Neuronal stem cell (in vitro differentiated cells): ENCODE measurements around the gene ZFPL1.
A peak's percentile ranks its signal among the peaks of the same experiment; 100 is the strongest.

Source experiments
- DNase-seq: peaks from one replicate; pipeline ENCODE4 v3.0.0-alpha.2; 2013; ENCODE audit warnings: low spot score
- H2AFZ ChIP-seq: one replicate; pipeline ENCODE4 v1.6.1; 2013; ENCODE audit warnings: mild to moderate bottlenecking, low read length, inconsistent platforms
- H2AK5ac ChIP-seq: 2 replicates; pipeline ENCODE4 v1.6.1; 2013; ENCODE audit warnings: low read depth, mild to moderate bottlenecking, inconsistent platforms, low read length, moderate library complexity, mixed read lengths
- H2BK120ac ChIP-seq: 2 replicates; pipeline ENCODE4 v1.6.1; 2013; ENCODE audit warnings: low read depth, mild to moderate bottlenecking, inconsistent platforms, low read length, moderate library complexity, mixed read lengths
- H2BK12ac ChIP-seq: one replicate; pipeline ENCODE4 v1.6.1; 2013; ENCODE audit warnings: low read length, inconsistent platforms
- H2BK15ac ChIP-seq: 2 replicates; pipeline ENCODE4 v1.6.1; 2013; ENCODE audit warnings: mild to moderate bottlenecking, low read length, inconsistent platforms, mixed read lengths
- H2BK5ac ChIP-seq: one replicate; pipeline ENCODE4 v1.6.1; 2013; ENCODE audit warnings: inconsistent platforms, mild to moderate bottlenecking, low read length, moderate library complexity
- H3K14ac ChIP-seq: one replicate; pipeline ENCODE4 v1.6.1; 2013; ENCODE audit warnings: low read length, inconsistent platforms
- H3K18ac ChIP-seq: 2 replicates; pipeline ENCODE4 v1.6.1; 2013; ENCODE audit warnings: low read length, inconsistent platforms
- H3K23ac ChIP-seq: 2 replicates; pipeline ENCODE4 v1.6.1; 2013; ENCODE audit warnings: low read depth, mild to moderate bottlenecking, mixed read lengths, low read length, inconsistent platforms; ENCODE audit not compliant: poor library complexity
- H3K27ac ChIP-seq: replicated peaks from 3 replicates; pipeline ENCODE4 v1.5.1; 2013; ENCODE audit warnings: low read length, inconsistent platforms
- H3K27me3 ChIP-seq, 3 experiments: 2 replicates each; pipeline ENCODE4 v1.6.1; 2013; ENCODE audit warnings: low read length in 3 of 3, mild to moderate bottlenecking in 2 of 3, inconsistent platforms in 1 of 3, low read depth in 1 of 3, mixed read lengths in 1 of 3, moderate library complexity in 1 of 3; ENCODE audit not compliant: control insufficient read depth in 3 of 3, insufficient read depth in 3 of 3
- H3K36me3 ChIP-seq, 2 donors: replicated peaks in 1 of 2; 2 replicates each; pipeline ENCODE4 v1.6.1; 2013; ENCODE audit warnings: low read length in 2 of 2; ENCODE audit not compliant: control insufficient read depth in 2 of 2, insufficient read depth in 2 of 2
- H3K4ac ChIP-seq: 2 replicates; pipeline ENCODE4 v1.6.1; 2013; ENCODE audit warnings: inconsistent platforms, mild to moderate bottlenecking, low read length, moderate library complexity
- H3K4me1 ChIP-seq, 2 donors: 1 replicate in 1 of 2; 2 replicates in 1 of 2; pipeline ENCODE4 v1.6.1; 2013; ENCODE audit warnings: low read length in 2 of 2, low read depth in 1 of 2; ENCODE audit not compliant: control insufficient read depth in 2 of 2, insufficient read depth in 1 of 2
- H3K4me2 ChIP-seq: one replicate; pipeline ENCODE4 v1.6.1; 2013; ENCODE audit warnings: mild to moderate bottlenecking, low read length, inconsistent platforms; ENCODE audit not compliant: insufficient read depth, poor library complexity, severe bottlenecking
- H3K4me3 ChIP-seq, 2 donors: 2 replicates each; pipeline ENCODE4 v1.5.1; 2013; ENCODE audit warnings: low read length in 2 of 2, mild to moderate bottlenecking in 2 of 2, inconsistent platforms in 1 of 2, moderate library complexity in 1 of 2
- H3K79me1 ChIP-seq: one replicate; pipeline ENCODE4 v1.6.1; 2013; ENCODE audit warnings: low read depth, mild to moderate bottlenecking, inconsistent platforms, low read length, moderate library complexity
- H3K9ac ChIP-seq: one replicate; pipeline ENCODE4 v1.6.1; 2013; ENCODE audit warnings: mild to moderate bottlenecking, low read depth, low read length, inconsistent platforms; ENCODE audit not compliant: poor library complexity
- H3K9me3 ChIP-seq, 2 donors: replicated peaks in 1 of 2; 2 replicates each; pipeline versions ENCODE3 to v1.6.1; 2013; ENCODE audit warnings: low read length in 2 of 2, mild to moderate bottlenecking in 2 of 2, inconsistent platforms in 1 of 2, low read depth in 1 of 2, mixed read lengths in 1 of 2, moderate library complexity in 1 of 2; ENCODE audit not compliant: control insufficient read depth in 2 of 2, insufficient read depth in 1 of 2
- H4K8ac ChIP-seq: one replicate; pipeline ENCODE4 v1.6.1; 2013; ENCODE audit warnings: low read depth, mild to moderate bottlenecking, inconsistent platforms, low read length, moderate library complexity
- H4K91ac ChIP-seq: one replicate; pipeline ENCODE4 v1.6.1; 2013; ENCODE audit warnings: low read length, low read depth, mild to moderate bottlenecking, inconsistent platforms; ENCODE audit not compliant: poor library complexity
- WGBS, 2 donors: extraction: QIAGEN DNeasy Blood & Tissue Kit; methylation state at CpG; one replicate each; pipeline ENCODE4 v1.1.7; 2013; ENCODE audit warnings: missing lambda C conversion rate in 2 of 2, mixed read lengths in 1 of 2; ENCODE audit not compliant: insufficient read length in 2 of 2, insufficient replicate concordance in 1 of 2; ENCODE audit errors: extremely low coverage in 2 of 2; 5-methylcytosine and 5-hydroxymethylcytosine counted together

ZFPL1 gene

GRCh38 chr11:65132238-65132987 is 48.4 kb downstream of the ZFPL1 start:
- Histone ChIP-seq H2BK5ac (no peak overlapping the region), H2AK5ac (no peak overlapping the region), H3K9ac (peak overlapping the region; percentile 12), H3K27ac (no peak overlapping the region), H4K91ac (no peak overlapping the region), H3K27me3 (no peaks in the 10 kb centered on the region), H3K79me1 (peaks cover 18% of the 10 kb centered on the region), H3K23ac (peak overlapping the region; percentile 60), H3K4me1 (peaks cover 9 to 13% of the 10 kb centered on the region in 2 donors), H2BK12ac (no peak overlapping the region), H3K4ac (no peak overlapping the region), H2BK15ac (no peak overlapping the region), H3K18ac (no peak overlapping the region), H3K4me3 (peak overlapping the region in 1 of 2 donors; percentile 79), H3K4me2 (no peak overlapping the region), H3K36me3 (peaks cover 49 to 53% of the 10 kb centered on the region in 2 donors), H3K9me3 (no peaks in the 10 kb centered on the region), H2AFZ (no peak overlapping the region), H3K14ac (no peak overlapping the region), H2BK120ac (no peak overlapping the region), H4K8ac (no peak overlapping the region)
- no CpG with 5 or more reads among the region's 10 CpGs for WGBS, 2 donors
- no peak for DNase-seq

- no peak for DNase-seq
Observed at GRCh38 chr11:65132988-65133700, 49.1 kb downstream of the ZFPL1 start.

GRCh38 chr11:65133724-65134123 is 49.7 kb downstream of the ZFPL1 start:
- Histone ChIP-seq H3K36me3 (peaks cover 38 to 40% of the 10 kb centered on the region in 2 donors), H3K4me2 (peak overlapping the region; percentile 95), H2AFZ (peak overlapping the region; percentile 95), H3K27me3 (no peaks in the 10 kb centered on the region), H3K14ac (peak overlapping the region; percentile 86), H3K4me3 (peak overlapping the region; percentile 79 to 94), H3K9ac (peak overlapping the region; percentile 89), H3K18ac (peak overlapping the region; percentile 21), H2BK15ac (peak overlapping the region; percentile 27), H2BK5ac (no peak overlapping the region), H3K4me1 (peaks cover 9 to 13% of the 10 kb centered on the region in 2 donors), H3K79me1 (peaks cover 18% of the 10 kb centered on the region), H2BK12ac (no peak overlapping the region), H4K8ac (no peak overlapping the region), H3K23ac (peak overlapping the region; percentile 58), H2BK120ac (no peak overlapping the region), H3K27ac (no peak overlapping the region), H2AK5ac (peak overlapping the region; percentile 63), H4K91ac (no peak overlapping the region), H3K9me3 (no peaks in the 10 kb centered on the region), H3K4ac (no peak overlapping the region)
- DNase-seq, result no peak
- no CpG with 5 or more reads among the region's 20 CpGs for WGBS, 2 donors

More at GRCh38 chr11:65132988-65133700, 49.1 kb downstream of the ZFPL1 start:
- Histone ChIP-seq H4K91ac (no peak overlapping the region), H3K4me2 (peak overlapping the region; percentile 95), H3K4me1 (peaks cover 9 to 13% of the 10 kb centered on the region in 2 donors), H3K27me3 (no peaks in the 10 kb centered on the region), H2BK15ac (peak overlapping the region; percentile 27), H2BK5ac (no peak overlapping the region), H2BK120ac (no peak overlapping the region), H3K4me3 (peak overlapping the region; percentile 27 to 79), H3K27ac (no peak overlapping the region), H2AFZ (no peak overlapping the region), H3K79me1 (peaks cover 18% of the 10 kb centered on the region), H3K4ac (no peak overlapping the region), H3K14ac (no peak overlapping the region), H2BK12ac (no peak overlapping the region), H3K9me3 (no peaks in the 10 kb centered on the region), H2AK5ac (no peak overlapping the region), H3K9ac (peak overlapping the region; percentile 89), H3K36me3 (peaks cover 43 to 46% of the 10 kb centered on the region in 2 donors), H3K18ac (no peak overlapping the region), H4K8ac (no peak overlapping the region), H3K23ac (peak overlapping the region; percentile 83)
- WGBS, 2 donors, result no CpG with 5 or more reads among the region's 18 CpGs
